GM18499 (cell line): ENCODE results near the gene BEX3.
"Not testable (repeated sequence)": the region's sequence is repeated elsewhere in the genome, so short reads cannot be mapped to it uniquely, and the experiment has no call there.

Experiments
- ATAC-seq: cut with Tn5 transposase; IDR thresholded peaks from one replicate; pipeline ENCODE4 v1.9.1; 2021; ENCODE audit warnings: moderate number of reproducible peaks; ENCODE audit not compliant: insufficient read depth, unreplicated experiment

The BEX3 gene

DNA sequence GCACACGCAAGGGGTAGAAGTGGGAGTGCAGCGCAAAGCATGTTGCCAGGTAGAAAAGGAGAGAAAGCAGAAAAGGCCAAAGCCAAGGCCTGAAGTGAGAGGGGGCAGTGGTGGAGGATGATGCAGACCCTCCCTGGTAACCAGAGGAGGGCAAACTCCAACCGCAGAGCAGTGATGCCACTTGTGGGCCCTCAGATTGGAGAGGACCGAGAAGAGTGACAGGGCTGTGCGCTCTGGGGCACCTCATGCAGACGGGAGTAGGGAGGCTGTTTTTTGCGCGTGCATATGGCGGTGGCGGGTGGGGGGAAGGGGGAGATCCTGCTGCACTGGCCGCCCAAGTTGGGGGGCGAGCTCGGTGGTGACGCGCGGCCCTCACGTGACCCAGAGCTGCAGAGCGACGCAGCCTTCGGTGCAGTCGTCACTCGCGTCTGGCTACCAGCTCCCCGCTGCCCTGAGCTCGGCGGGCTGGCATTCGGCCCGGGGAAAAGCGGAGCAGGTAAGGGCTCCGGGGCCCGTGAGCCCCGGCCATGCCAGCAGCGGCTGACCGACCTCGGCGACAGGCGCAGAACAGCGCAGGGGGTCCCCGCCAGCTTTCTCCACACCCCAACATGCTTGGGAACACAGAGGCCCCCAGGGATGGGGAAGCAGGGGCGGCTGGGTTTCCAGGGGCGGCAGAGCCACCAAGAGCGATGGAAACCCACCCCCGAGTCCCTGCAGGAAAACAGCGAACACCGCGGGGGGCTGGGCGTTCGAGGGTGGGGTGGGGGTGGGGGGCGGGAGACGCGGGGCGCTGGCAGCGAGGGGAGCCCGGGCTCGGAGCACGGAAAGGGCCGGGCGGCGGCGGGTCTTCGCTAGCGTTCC is at the start of gene BEX3:
BEX3 (plus strand) TSS at position 421 of the 861 bp plus-strand sequence. CDS start 984 bp downstream, outside the sequence.
- no peak for ATAC-seq

DNA sequence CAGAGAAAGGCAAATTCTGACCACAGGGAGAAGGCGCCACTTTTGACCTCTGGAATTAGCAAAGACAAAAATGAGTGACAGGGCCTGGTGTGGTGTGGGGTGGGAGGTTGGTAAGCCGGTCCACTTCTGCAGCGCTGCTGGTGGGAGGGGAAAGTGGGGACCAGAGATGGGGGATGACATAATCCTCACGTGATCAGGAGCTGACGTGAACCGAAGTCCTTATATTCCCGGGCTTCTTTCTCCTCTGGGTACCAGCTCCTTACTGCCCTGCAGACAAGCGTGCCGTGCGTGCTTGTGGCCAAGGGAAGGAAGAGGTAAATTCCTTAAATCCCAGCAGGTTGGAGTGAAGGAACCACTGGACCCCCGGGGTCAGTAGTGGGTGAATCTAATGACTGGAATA is 46.3 kb upstream of the BEX3 start, which contains the start of gene TCEAL7:
TCEAL7 (plus strand) TSS at position 249 of the 400 bp plus-strand sequence. CDS start 1,165 bp downstream, outside the sequence.
- no peak for ATAC-seq

DNA sequence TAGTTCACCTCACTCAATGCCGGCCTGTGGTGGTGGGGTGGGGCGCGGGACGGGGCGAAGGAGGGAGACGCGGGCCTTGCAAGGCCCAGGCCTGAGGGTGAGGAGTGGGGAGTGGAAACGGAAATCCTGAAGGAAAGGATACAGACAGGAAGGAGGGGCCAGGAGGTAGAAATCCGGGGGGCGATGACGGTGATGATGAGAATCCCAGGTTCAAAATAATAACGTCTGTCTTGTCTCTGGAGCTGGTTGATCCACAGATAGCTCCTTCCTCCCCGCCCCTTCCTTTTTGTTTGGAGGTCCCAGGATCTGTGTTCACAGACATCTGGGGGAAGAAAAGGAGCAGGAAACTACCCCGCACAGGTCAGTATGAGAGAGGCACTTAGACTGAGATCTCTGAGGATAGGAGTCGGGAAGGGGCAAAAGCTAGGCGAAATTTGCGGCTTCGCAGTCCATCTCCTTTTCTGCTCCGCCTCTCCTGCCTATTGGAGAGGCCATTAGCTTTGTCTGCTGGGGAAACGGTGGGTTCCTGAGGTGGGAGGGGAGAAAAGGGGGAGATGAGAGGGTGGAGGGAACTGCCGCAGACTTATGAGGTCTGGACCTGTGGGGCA is 45.6 kb upstream of the BEX3 start:
- ATAC-seq = no peak

DNA sequence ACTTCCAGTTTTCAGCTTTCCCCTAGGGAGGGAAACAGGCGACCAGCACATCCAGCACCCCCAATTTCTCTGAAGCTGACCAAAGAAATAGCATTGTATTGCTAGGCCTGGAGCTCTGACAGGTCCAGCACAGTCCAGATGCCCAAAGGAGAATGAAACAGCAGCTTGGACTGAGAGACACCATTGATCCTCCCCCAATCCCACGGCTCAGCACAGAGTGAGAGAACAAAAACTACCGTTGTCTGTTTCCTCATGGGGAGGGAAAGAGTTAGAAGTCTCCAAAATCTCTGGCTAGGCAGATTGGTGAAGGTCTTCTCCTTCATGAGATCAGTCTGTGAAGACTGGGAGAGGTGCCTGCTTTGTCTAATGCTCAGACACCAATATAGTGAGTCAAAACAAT is 37.7 kb upstream of the BEX3 start:
- no peak for ATAC-seq

DNA sequence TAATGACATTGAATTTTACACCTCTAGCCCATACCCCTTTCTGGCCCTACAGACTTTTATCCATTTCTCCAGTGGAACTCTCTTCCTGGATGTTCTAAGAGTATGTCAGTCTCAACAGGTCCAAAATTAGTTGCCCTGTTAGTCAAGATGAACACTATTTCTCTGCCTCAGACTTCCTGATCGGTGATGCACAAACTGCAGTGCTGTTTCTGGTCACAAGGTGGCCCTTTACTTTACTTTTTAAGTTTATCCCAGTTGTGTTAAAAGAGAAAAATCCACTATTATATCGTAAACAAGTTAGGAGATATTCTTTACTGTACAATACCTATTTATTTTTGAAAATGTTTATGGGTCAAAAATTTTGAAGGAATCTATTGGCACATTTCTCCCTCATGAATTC is 33.2 kb upstream of the BEX3 start:
- no peak for ATAC-seq

DNA sequence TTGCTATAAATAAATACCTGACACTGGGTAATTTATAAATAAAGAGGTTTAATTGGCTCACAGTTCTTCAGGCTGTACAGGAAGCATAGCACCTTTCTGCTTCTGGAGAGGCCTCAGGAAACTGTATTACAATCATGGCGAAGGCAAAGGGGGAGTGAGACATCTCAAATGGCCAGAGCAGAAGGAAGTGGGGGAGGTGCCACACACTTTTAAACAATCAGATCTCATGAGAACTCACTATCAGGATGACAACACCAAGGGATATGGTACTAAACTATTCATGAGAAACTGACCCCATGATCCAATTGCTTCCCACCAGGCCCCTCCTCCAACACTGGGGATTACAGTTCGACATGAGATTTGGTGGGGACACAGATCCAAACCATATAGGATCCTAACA is 31.7 kb upstream of the BEX3 start:
- no peak for ATAC-seq

DNA sequence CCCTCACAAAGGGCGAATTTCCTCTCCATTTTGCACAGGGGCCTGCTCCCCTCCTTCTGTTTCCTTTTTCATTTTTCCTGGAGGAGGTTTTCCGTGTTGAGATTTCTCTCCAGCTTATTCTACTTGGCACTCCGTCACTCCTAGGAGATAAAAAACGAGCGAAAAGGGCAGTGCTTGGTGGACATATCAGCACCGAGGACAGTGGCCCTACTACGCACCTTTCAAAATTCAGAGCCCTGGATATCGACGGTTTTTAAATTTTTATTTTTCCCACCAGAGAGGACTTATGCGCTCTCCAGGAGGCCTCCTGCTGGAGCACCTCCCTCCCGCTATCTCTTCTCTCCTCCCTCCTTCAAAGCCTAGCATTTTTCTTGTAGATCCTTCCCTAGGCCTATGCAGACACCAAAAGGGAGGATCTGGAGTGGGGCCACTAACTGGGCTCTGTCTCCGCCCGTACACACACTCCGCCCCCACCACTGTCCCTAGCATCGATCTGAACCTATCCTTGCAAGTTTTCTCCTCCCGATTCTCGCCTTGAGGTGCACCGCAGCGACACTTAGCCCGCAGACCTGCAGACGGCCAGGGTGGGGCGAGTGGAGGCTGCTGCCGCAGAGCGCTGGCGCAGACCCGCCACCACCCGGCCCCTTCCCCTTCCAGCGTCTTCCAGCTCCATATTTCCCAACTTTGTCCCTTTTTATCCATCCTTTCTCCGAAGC is 28.5 kb upstream of the BEX3 start:
- no peak for ATAC-seq

DNA sequence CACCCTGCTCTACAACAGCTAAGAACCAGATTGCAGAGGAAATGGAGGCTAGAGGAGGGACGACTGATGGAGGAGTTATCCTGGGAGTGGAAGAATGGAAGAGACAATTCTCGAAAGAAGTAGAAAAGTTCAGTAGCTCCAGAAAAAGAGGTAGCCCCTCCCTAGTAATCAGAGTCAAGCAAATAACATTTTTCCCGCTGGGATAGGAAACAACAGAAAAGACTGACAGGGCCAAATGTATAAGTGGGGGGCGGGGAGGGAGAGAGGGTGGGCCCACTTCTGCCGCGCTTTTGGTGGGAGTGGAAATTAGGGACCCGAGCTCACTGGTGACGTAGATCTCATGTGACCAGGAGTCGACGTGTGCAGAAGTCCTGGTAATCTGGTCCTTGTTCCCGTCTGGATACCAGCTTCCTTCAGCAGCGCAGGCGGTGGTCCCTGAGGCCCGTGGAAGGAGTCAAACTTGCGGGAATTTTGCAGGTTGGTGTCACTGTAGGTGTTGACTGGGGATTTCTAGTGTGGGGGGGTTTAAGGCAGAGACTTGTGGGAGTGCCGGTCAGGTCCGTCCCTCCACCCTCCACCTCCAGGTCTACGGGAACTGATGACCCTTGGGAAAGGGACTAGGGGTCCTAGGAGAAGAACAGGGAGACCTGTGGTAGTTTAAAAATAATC is 20.1 kb upstream of the BEX3 start, which contains the start of gene TCEAL9:
TCEAL9 (plus strand) TSS at position 377 of the 669 bp plus-strand sequence. CDS start 1,179 bp downstream, outside the sequence.
- no peak for ATAC-seq

DNA sequence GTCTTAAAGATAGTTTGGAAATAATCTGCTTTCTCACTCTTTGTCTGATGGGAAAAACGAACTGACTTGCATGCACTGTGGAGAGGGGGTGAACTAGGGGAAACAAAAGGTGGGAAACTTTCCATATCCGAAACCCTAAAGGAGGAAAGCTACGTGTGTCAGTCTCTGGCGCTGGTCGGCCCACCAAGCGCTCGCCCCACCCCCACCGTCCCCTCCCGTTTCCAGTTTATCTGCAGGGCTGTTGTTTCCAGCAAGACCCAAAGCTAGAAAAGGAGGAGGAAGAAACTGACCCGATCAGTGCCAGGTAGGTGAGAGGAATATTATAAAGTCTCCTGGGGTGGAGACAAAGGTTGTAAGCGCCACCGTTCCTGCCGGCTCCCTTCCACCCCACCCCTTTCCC is 19.5 kb upstream of the BEX3 start:
- ATAC-seq = no peak

DNA sequence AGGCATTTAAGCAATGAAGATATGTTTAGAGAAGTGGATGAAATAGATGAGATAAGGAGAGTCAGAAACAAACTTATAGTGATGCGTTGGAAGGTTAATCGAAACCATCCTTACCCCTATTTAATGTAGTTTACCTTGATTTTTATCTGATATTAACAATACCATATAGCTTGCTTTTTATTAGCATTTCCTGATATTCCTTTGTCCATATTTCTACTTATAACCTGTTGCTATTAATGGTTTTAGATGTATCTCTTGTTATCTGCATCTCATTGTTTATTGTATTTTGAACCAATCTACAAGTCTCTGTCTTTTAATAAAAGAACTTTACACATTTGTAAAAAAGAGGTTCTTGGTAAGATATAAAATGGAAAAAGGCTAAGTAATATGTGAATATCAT is 18.5 kb upstream of the BEX3 start:
- ATAC-seq = no peak

DNA sequence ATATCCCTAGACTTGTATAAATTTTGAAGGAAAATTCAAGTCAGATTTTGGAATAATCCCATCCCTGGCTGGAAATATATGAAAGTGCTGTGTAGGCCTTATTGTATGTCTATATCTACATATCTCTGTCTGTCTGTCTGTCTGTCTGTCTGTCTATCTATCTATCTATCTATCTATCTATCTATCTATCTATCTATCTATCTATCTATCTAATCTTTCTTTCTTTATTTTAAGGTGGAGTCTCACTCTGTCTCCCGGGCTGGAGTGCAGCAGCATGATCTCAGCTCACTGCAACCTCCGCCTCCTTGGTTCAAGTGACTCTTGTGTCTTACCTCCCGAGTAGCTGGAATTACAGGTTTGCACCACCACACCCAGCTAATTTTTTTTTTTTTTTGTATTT is 16.7 kb upstream of the BEX3 start:
- ATAC-seq = not testable (repeated sequence)

DNA sequence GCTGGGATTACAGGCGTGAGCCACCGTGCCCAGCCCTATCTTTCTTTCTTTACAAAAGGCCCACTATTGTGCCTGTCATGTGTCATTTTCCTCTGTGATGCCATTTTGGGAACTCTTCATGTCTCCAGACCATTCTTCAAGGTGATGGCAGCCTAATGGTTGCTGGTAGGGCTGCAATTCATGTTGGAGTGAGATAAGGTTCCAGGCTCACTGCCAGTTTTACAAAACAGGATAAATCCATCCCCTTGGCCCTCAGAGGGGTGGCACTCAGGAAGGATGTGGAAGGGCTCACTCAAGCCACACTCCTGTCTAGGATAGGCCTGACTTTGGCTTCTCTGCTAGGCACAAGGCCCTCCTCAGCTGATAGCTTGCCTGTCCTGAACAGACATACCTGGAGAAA is 16.2 kb upstream of the BEX3 start:
- ATAC-seq = no peak

DNA sequence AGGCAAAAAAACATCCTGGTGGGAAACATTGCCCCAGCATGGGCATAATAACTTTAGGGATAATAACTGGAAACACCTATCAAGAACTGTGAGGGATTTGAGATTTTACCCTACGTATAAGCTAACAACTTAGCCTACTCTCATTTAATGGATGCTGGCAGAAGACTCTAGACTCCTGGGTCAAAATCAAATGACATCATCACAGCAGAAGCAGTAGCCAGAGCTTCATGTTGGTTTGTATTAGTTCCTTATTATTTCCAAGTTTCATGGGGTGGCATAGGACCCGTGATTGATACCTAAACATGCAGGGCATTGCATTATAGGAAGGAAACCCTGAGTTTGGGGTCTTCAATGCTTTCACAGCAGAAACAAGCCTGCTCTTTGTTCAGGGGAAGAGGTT is 15.4 kb upstream of the BEX3 start:
- ATAC-seq = no peak

DNA sequence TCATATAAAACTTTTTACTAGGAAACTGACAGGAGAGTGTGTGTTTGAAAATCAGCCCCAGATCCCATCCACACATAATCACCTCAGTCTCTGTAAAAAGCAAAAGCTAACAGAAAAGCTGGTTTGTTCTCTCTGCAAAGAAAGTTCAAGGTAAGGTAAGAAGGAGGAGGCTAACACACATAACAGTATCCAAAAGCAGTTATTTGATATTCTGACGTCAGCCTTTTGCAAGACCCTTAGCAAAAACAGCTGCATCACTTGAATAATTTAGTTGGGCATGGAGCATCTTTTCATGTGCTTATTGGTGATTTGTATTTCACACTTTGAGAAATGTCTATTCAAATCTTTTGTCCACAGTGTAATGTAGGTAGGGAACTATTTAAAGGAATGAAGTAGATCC is 14.5 kb upstream of the BEX3 start:
- no peak for ATAC-seq

DNA sequence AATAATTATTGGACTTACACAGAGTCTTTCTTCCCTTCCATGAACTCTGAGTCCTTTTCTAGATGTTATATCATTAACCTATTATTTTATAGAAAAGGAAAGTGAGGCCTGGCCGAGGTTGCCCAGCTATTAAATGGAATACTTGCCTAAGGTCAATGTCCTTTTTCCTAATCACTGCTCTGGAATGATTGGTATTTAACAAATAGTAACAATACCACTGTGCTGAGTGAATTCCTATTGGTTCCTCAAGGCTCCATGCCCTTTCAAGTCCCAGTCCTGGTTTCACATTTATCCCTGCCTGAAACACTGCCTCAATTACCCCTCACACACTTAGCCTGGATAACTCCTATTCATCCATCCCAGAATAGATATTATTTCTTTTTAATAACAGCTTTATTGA is 13.9 kb upstream of the BEX3 start:
- no peak for ATAC-seq

DNA sequence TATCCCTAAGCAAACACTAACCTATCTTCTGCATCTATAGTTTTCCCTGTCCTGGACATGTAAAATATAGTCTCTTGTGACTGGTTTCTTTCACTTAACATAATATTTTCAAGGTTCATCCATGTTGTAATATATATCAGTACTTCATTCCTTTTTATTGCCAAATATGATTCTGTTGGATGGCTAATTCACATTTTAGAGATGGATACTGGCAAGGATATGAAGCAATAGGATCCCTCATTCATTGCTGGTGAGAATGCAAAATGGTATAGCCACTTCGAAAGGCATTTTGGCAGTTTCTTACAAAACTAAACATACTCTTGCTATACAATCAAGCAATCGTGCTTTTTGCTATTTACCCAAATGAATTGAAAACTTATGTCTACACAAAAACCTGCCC is 13.3 kb upstream of the BEX3 start:
- ATAC-seq = no peak

DNA sequence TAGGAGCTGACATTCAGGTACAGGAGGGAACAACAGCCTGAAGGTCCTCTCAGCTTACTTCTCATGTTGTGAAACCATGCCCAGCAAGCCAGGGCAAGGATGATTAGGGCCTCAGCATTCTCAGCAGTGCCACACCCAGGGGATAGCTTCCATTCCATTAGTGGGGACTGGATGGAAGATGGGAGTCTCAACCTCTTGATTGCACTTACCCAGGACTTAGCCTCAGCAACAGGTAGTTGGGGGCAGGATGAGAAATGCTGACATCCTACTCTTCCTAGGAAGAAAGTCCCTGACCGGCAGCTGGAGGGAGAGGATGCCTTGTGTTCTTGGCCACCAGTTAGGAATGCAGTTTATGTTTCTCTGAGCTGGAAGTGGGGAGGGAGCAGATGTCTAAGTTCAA is 8.8 kb upstream of the BEX3 start:
- no peak for ATAC-seq

DNA sequence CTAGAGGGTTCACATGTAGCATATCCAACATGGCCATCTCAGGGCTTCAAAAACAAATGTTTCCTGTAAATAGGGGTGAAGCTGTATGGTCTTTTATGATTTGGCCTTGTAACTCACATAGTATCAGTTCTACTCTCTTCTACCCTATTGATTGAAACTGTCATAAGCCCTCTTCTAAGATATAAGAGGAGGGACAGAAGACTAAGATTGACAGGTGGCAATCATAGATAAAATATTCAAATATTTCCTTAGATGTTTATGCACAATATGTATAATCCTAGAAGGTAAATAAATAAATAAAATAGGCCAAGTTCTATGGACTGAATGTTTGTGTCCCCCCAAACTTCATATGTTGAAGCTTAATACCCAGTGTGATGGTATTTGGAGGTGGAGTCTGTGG is 6.9 kb upstream of the BEX3 start:
- ATAC-seq = no peak

DNA sequence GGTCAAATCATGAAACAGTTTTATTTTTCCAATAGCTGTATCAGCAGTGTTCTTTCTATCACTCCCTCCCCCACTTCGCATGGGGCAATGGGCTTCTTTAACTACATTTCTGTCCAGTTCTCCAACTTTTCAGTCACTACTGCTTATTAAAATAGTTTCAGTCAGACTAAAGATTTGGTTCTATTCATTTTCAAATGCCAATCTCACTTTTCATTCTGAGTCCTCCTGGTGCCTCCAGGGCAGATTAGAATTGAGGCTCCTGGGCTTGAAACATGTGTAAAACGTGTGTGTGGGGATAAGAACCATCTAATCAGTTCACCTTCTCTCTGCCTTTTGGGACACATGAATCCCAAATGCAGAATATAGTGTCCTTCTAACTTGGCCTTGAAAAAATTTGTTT is 3.5 kb upstream of the BEX3 start:
- no peak for ATAC-seq

DNA sequence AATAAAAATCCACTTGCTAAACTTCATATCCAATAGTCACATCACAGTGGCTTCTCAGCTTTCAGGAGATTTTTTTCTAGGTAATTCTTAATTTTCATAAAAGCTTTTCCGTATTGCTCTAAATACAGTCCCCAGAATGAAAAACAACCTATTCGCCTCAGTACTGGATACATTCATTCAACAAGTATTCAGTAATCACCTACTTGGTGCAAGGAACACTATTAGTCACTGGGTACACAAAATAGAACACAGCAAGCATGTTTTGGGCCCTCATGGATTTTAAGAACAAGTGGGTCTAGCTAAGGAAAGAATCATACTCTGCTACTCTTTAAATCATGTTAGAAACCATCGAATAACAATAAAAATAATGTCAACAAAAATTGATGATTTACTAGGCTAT is 2.8 kb upstream of the BEX3 start:
- ATAC-seq = no peak

DNA sequence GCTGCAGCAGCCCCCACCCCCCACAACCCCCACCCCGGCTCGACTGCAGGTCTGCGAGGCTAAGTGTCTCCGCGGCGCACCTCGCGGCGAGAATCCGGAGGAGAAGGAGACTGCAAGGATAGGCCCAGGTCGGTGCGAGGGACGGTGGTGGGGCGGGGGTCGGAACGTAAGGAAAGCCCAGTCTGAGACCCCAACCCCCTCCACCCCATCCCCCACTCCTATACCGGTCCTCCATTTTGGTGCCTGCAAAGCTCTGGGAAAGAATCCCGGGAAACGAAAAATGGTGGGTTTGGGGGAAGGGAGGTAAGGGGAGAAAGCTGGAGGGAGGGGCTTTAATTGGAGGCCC is 614 bp downstream of the BEX3 start:
- no peak for ATAC-seq
